ENCODE measurements around the gene RHOBTB3. TPM values are rescaled to one million over a fixed set of nuclear protein-coding genes. Genes with fewer than 3 reads are reported as not detected.

The RHOBTB3 gene
- total RNA-seq, 2 donors from 2014 or later: 87.3 to 134 TPM

DNA sequence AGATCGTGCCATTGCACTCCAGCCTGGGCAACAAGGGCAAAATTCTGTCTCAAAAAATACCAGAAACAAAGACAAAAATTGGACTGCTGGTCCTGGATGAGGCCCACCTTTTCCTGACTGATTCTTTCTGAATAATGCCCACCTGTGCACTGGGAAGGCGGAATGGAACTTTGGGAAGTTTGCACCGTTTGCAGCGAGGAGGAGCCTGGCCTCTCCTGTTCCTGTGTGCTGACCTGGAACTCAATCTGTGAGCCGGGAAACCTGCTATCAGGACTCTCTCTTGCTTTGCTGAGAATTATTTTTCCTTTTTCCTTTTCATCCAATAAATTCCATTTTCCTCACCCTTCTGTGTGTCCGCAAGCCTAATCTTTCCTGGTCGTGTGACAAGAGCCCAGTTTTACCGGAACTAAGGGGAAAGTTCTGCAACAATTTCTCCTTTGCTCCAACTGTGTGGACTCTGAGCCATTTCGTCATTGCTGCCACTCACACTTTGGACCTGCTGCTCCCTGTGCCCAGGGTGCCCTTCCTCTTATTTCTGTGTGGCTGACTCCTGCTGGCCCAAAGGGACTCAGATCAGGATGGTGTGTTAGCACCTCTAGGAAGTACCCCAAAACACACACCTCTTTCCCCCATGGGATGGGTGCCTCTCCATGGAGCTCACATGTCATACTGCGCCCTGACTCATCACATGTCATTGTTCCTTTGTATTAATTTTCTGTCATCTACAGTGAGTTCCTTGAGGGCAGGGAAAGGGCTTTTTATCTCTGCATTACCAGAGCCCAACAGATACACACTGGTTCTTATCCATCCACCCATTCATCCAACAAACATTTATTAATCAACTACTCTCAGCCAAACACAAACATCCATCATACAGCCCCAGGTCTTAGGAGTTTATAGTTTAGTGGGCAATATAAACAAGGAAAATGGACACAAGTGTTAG is 96.1 kb downstream of the RHOBTB3 start:
- no peak for DNase-seq (ENCODE audit: low spot score)
- TF ChIP-seq POLR2A (IDR thresholded peaks at IDR 0.05) (no peak), POLR2AphosphoS5 (IDR thresholded peaks at IDR 0.05) (no peak)
- TF ChIP-seq, protein P1, sequence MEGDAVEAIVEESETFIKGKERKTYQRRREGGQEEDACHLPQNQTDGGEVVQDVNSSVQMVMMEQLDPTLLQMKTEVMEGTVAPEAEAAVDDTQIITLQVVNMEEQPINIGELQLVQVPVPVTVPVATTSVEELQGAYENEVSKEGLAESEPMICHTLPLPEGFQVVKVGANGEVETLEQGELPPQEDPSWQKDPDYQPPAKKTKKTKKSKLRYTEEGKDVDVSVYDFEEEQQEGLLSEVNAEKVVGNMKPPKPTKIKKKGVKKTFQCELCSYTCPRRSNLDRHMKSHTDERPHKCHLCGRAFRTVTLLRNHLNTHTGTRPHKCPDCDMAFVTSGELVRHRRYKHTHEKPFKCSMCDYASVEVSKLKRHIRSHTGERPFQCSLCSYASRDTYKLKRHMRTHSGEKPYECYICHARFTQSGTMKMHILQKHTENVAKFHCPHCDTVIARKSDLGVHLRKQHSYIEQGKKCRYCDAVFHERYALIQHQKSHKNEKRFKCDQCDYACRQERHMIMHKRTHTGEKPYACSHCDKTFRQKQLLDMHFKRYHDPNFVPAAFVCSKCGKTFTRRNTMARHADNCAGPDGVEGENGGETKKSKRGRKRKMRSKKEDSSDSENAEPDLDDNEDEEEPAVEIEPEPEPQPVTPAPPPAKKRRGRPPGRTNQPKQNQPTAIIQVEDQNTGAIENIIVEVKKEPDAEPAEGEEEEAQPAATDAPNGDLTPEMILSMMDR (IDR thresholded peaks at IDR 0.05): no peak
- Histone ChIP-seq H3K27me3 (replicated peaks; ENCODE audit: insufficient read depth) (no peaks in the 10 kb centered on the region), H3K4me1 (replicated peaks) (no peaks in the 10 kb centered on the region), H3K4me3 (no peak overlapping the region), H3K27ac (no peak overlapping the region), H3K9me3 (no peaks in the 10 kb centered on the region), H3K36me3 (no peaks in the 10 kb centered on the region)
- intact Hi-C loops (cut with DNase I): no loop called here
- WGBS: 91% methylated on average over 10 of the region's 10 CpGs

DNA sequence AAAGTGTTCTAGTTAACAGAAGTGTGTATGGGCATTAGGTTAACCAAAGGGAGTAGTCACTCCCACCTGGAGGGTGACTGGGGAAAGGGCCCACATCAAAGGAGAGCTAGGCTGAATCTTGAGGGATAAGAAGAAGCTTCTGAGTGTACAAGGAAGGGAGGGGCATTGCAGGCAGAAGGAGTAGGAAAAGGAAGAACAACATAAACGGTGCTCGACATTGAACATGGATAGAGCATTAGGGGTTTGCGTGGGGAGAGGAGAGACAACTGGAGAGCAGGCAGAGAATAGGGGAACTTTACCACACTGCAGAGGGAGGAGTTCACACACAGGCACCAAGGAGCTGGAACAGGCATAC is 96.7 kb downstream of the RHOBTB3 start:
- intact Hi-C loops (cut with DNase I): no loop called here
- Histone ChIP-seq H3K4me3 (no peak overlapping the region), H3K27me3 (replicated peaks; ENCODE audit: insufficient read depth) (no peaks in the 10 kb centered on the region), H3K4me1 (replicated peaks) (no peaks in the 10 kb centered on the region), H3K36me3 (no peaks in the 10 kb centered on the region), H3K27ac (no peak overlapping the region), H3K9me3 (no peaks in the 10 kb centered on the region)
- 77% methylated on average over 3 of the region's 3 CpGs for WGBS
- no peak for DNase-seq (ENCODE audit: low spot score)
- TF ChIP-seq POLR2A (IDR thresholded peaks at IDR 0.05) (no peak), POLR2AphosphoS5 (IDR thresholded peaks at IDR 0.05) (no peak)
- TF ChIP-seq, protein P1 (IDR thresholded peaks at IDR 0.05): no peak

DNA sequence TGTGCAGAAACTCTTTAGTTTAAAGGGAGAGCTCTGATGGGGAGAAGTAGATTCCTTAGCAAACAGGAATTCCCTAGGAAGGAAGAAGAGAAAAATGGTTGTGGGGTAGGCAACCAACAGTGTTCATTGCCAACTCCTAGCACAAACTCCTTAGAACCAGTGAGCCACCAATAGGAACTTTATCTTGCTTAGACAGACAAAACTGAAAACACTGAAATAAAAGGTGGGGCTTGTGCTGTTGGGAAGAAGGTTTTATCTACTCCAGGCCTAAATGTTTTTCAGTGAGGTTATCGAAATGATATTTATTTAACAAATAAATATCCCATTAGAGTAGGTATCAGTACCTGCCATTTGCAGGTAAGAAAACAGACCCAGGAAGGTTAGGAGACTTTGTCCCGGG is 99.1 kb downstream of the RHOBTB3 start:
- H3K4me3 ChIP-seq: no peak overlapping the region
- no peak overlapping the region for H3K27ac ChIP-seq
- no peaks in the 10 kb centered on the region for H3K27me3 ChIP-seq (replicated peaks; ENCODE audit: insufficient read depth)
- H3K9me3 ChIP-seq: no peaks in the 10 kb centered on the region
- TF ChIP-seq, protein P1 (IDR thresholded peaks at IDR 0.05): no peak
- TF ChIP-seq POLR2A (IDR thresholded peaks at IDR 0.05): no peak
- no peak for TF ChIP-seq POLR2AphosphoS5 (IDR thresholded peaks at IDR 0.05)
- DNase-seq (ENCODE audit: low spot score): no peak
- WGBS: 92% methylated on average over 2 of the region's 2 CpGs
- intact Hi-C loops (cut with DNase I): no loop called here
- no peaks in the 10 kb centered on the region for H3K36me3 ChIP-seq
- no peaks in the 10 kb centered on the region for H3K4me1 ChIP-seq (replicated peaks)

DNA sequence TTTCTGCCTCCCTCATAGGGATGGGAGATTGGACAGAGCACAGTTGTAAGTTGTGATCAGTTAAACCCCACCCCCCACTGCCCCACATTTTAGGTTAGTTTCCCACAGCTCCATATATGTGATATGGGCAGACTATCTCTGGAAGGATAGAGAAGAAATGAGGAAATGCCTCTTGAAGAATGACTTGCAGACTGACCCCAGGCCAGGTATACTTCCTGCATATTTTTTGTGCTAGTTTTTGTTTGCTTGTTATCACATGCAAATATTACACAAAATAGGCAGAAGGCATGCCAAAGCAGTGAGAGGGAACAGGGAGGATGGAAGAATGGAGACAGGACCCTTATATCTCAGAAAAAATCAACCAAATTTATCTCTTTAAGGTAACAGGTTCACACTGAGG is 101.5 kb downstream of the RHOBTB3 start:
- H3K27ac ChIP-seq: no peak overlapping the region
- H3K4me3 ChIP-seq: no peak overlapping the region
- intact Hi-C loops (cut with DNase I): no loop called here
- no peaks in the 10 kb centered on the region for H3K9me3 ChIP-seq
- TF ChIP-seq POLR2A (IDR thresholded peaks at IDR 0.05): no peak
- TF ChIP-seq POLR2AphosphoS5 (IDR thresholded peaks at IDR 0.05): no peak
- TF ChIP-seq, protein P1 (IDR thresholded peaks at IDR 0.05): no peak
- no peak for DNase-seq (ENCODE audit: low spot score)
- H3K36me3 ChIP-seq: no peaks in the 10 kb centered on the region
- no peaks in the 10 kb centered on the region for H3K27me3 ChIP-seq (replicated peaks; ENCODE audit: insufficient read depth)
- no peaks in the 10 kb centered on the region for H3K4me1 ChIP-seq (replicated peaks)

Measured in prostate gland (tissue), 2 donors.